SK-N-SH (cell line): ENCODE data around the gene CRK. TPM values are rescaled to one million over a fixed set of nuclear protein-coding genes. Genes with fewer than 3 reads are reported as not detected.

Experiments
- CTCF ChIA-PET: fragments of 300-600, 350-600 bp; formaldehyde crosslinking; extraction: SDS; loops from one replicate; lab custom pipeline; 2021; lab: Yijun Ruan, JAX
- POLR2A ChIA-PET: fragments of 350-600 bp; sonication (Branson Sonifier 250); formaldehyde crosslinking; extraction: SDS; loops from one replicate; lab custom pipeline; 2020; ENCODE audit warnings: antibody characterized with exemption, inconsistent platforms; lab: Yijun Ruan, JAX
- DNase-seq: peaks from one replicate; pipeline ENCODE4 v3.0.0; 2012
- H2AFZ ChIP-seq: fragments of 200-600 bp; sonication (generic); 2 replicates; pipeline ENCODE4 v1.8.1; 2016; ENCODE audit warnings: antibody characterized with exemption, mild to moderate bottlenecking, low read depth
- H3F3A ChIP-seq: fragments of 200-600 bp; sonication (generic); replicated peaks from 2 replicates; pipeline ENCODE3; 2016; ENCODE audit warnings: antibody characterized with exemption, mild to moderate bottlenecking; ENCODE audit not compliant: insufficient read depth
- H3K27ac ChIP-seq, 2 experiments: fragments of 200-500 bp in 1 of 2; fragments of 200-600 bp in 1 of 2; sonication (Bioruptor generic) in 1 of 2; sonication (generic), shearing (Covaris generic) in 1 of 2; 2 replicates each; pipeline versions ENCODE4 v1.5.1 to v1.6.1; 2014 to 2016; ENCODE audit warnings: low read depth in 2 of 2, inconsistent platforms in 1 of 2, low read length in 1 of 2, mild to moderate bottlenecking in 1 of 2, mixed read lengths in 1 of 2
- H3K27me3 ChIP-seq: fragments of 200-600 bp; sonication (generic), shearing (Covaris generic); 2 replicates; pipeline ENCODE4 v1.6.1; 2016; ENCODE audit warnings: mixed run types; ENCODE audit not compliant: insufficient read depth
- H3K36me3 ChIP-seq, 2 experiments: fragments of 200-500 bp in 1 of 2; fragments of 200-600 bp in 1 of 2; sonication (Bioruptor generic) in 1 of 2; sonication (generic) in 1 of 2; replicated peaks in 1 of 2; 2 replicates each; pipeline versions ENCODE3 to v1.5.1; 2014 to 2016; ENCODE audit warnings: low read length in 1 of 2, mild to moderate bottlenecking in 1 of 2; ENCODE audit not compliant: insufficient read depth in 2 of 2, control insufficient read depth in 1 of 2
- H3K4me1 ChIP-seq, 2 experiments: fragments of 200-500 bp in 1 of 2; fragments of 200-600 bp in 1 of 2; sonication (Bioruptor generic) in 1 of 2; sonication (generic), shearing (Covaris generic) in 1 of 2; 2 replicates each; pipeline versions ENCODE4 v1.5.1 to v1.6.1; 2014 to 2016; ENCODE audit warnings: low read depth in 1 of 2, low read length in 1 of 2, mixed run types in 1 of 2; ENCODE audit not compliant: insufficient read depth in 2 of 2, control insufficient read depth in 1 of 2
- H3K4me2 ChIP-seq: fragments of 200-600 bp; sonication (generic), shearing (Covaris generic); 2 replicates; pipeline ENCODE4 v1.6.1; 2017; ENCODE audit warnings: mixed run types
- H3K4me3 ChIP-seq, 2 experiments: fragments of 200-500 bp in 1 of 2; fragments of 200-600 bp in 1 of 2; sonication (Bioruptor generic) in 1 of 2; sonication (generic), shearing (Covaris generic) in 1 of 2; 2 replicates each; pipeline versions ENCODE4 v1.5.1 to v1.8.1; 2014 to 2016; ENCODE audit warnings: low read depth in 2 of 2, inconsistent platforms in 1 of 2, low read length in 1 of 2, mild to moderate bottlenecking in 1 of 2, mixed read lengths in 1 of 2, moderate library complexity in 1 of 2
- H3K79me2 ChIP-seq: fragments of 200-600 bp; sonication (generic); 2 replicates; pipeline ENCODE4 v1.8.1; 2017; ENCODE audit warnings: mild to moderate bottlenecking; ENCODE audit not compliant: insufficient read depth
- H3K9ac ChIP-seq: fragments of 200-600 bp; sonication (generic); 2 replicates; pipeline ENCODE4 v1.6.1; 2017; ENCODE audit warnings: mixed run types
- H3K9me2 ChIP-seq: fragments of 200-600 bp; sonication (generic); 2 replicates; pipeline ENCODE4 v1.6.1; 2017; ENCODE audit warnings: mixed run types
- H3K9me3 ChIP-seq: fragments of 200-600 bp; sonication (generic); 2 replicates; pipeline ENCODE4 v1.6.1; 2017; ENCODE audit warnings: mixed run types, mild to moderate bottlenecking, moderate library complexity
- H4K20me1 ChIP-seq: fragments of 200-600 bp; sonication (generic); 2 replicates; pipeline ENCODE4 v1.6.1; 2017; ENCODE audit warnings: mild to moderate bottlenecking, mixed run types; ENCODE audit not compliant: insufficient read depth
- CTCF ChIP-seq: fragments of 200-600 bp; sonication (generic); IDR thresholded peaks from 2 replicates; pipeline ENCODE4 v1.6.1; 2017; ENCODE audit warnings: antibody characterized with exemption, mild to moderate bottlenecking, moderate library complexity
- EP300 ChIP-seq, 2 experiments: IDR thresholded peaks; 2 replicates each; pipeline versions ENCODE4 v1.4.0 to v1.6.1; 2012; ENCODE audit warnings: borderline replicate concordance in 1 of 2, low read depth in 1 of 2, low read length in 1 of 2
- EZH2phosphoT487 ChIP-seq: fragments of 200-600 bp; sonication (generic); IDR thresholded peaks from 2 replicates; pipeline ENCODE4 v1.6.1; 2017; ENCODE audit warnings: low read depth, mixed run types, mild to moderate bottlenecking, antibody characterized with exemption, moderate library complexity, borderline replicate concordance
- FOXJ3 ChIP-seq: sonication (generic); formaldehyde crosslinking; IDR thresholded peaks from 2 replicates; pipeline ENCODE4 v1.5.1; 2020; ENCODE audit warnings: mild to moderate bottlenecking, missing genetic modification reagents
- FOXM1 ChIP-seq: IDR thresholded peaks from 2 replicates; pipeline ENCODE4 v1.4.0; 2012; ENCODE audit warnings: low read depth, mild to moderate bottlenecking
- GATA2 ChIP-seq: sonication (generic); formaldehyde crosslinking; IDR thresholded peaks from 2 replicates; pipeline ENCODE4 v1.5.0; 2020; ENCODE audit warnings: mild to moderate bottlenecking, missing genetic modification reagents
- IRF3 ChIP-seq: fragments of 150-350 bp; IDR thresholded peaks from 2 replicates; pipeline ENCODE4 v1.6.1; 2016; ENCODE audit warnings: mild to moderate bottlenecking, low read depth, low read length
- MAX ChIP-seq: IDR thresholded peaks from 2 replicates; pipeline ENCODE4 v1.4.0; 2012; ENCODE audit warnings: low read depth
- MXI1 ChIP-seq: IDR thresholded peaks from 2 replicates; pipeline ENCODE4 v1.6.1; 2012; ENCODE audit warnings: mild to moderate bottlenecking, low read depth, low read length, improper control_type of control experiment
- NRF1 ChIP-seq: IDR thresholded peaks from 2 replicates; pipeline ENCODE4 v1.6.1; 2012; ENCODE audit warnings: low read depth, mild to moderate bottlenecking, low read length
- PBX3 ChIP-seq: IDR thresholded peaks from 2 replicates; pipeline ENCODE4; 2012
- POLR2AphosphoS5 ChIP-seq: IDR thresholded peaks from 2 replicates; pipeline ENCODE4 v1.6.1; 2012; ENCODE audit warnings: low read depth, low read length
- RAD21 ChIP-seq: IDR thresholded peaks from 2 replicates; pipeline ENCODE4 v1.6.1; 2012; ENCODE audit warnings: mild to moderate bottlenecking, low read length
- RCOR1 ChIP-seq: fragments of 150-350 bp; IDR thresholded peaks from 2 replicates; pipeline ENCODE4 v1.6.1; 2017; ENCODE audit warnings: antibody characterized with exemption, low read length
- SMC3 ChIP-seq: IDR thresholded peaks from 2 replicates; pipeline ENCODE4 v1.6.1; 2012; ENCODE audit warnings: low read depth, low read length, improper control_type of control experiment
- TEAD4 ChIP-seq: IDR thresholded peaks from 2 replicates; pipeline ENCODE4 v1.4.0; 2012; ENCODE audit warnings: mild to moderate bottlenecking, borderline replicate concordance; ENCODE audit not compliant: insufficient read depth
- USF2 ChIP-seq: fragments of 150-350 bp; IDR thresholded peaks from 2 replicates; pipeline ENCODE4 v1.6.1; 2017; ENCODE audit warnings: antibody characterized with exemption, low read length, low read depth, borderline replicate concordance
- YY1 ChIP-seq: IDR thresholded peaks from 2 replicates; pipeline ENCODE4 v1.4.0; 2012; ENCODE audit warnings: low read depth, mild to moderate bottlenecking
- ZBTB33 ChIP-seq: IDR thresholded peaks from 2 replicates; pipeline ENCODE4 v1.4.0; 2012; ENCODE audit warnings: low read depth, borderline replicate concordance
- WGBS: methylation state at CpG from one replicate; pipeline ENCODE4 v1.1.6; 2017; ENCODE audit warnings: low lambda C conversion rate; 5-methylcytosine and 5-hydroxymethylcytosine counted together
- polyA plus RNA-seq, 3 experiments: library from polyadenylated mRNA; depleted of rRNA; stranded (reverse); fragments of >200 nt; gene quantifications; 2 replicates each; pipeline ENCODE4 v1.2.3, GENCODE V29; 2012

The CRK gene
- polyA plus RNA-seq, 1 of the 3 experiments (the other 2 are of a cell fraction) = 50.7 TPM

GRCh38 chr17:1494736-1495253, 38.8 kb upstream of the CRK start (continued):
- TF ChIP-seq PBX3 = no peak
- no peak for TF ChIP-seq USF2
- no peak for TF ChIP-seq POLR2AphosphoS5
- no peak for TF ChIP-seq TEAD4

- 97% methylated on average over 7 of the region's 7 CpGs for WGBS
These were observed 38.2 kb upstream of the CRK start for GRCh38 chr17:1494203-1494602.

More at GRCh38 chr17:1494203-1494602, 38.2 kb upstream of the CRK start:
- Histone ChIP-seq H3K79me2 (peaks cover 19% of the 10 kb centered on the region), H3K9ac (no peak overlapping the region)
- DNase-seq = no peak
- POLR2A ChIA-PET = no interaction called here
- TF ChIP-seq CTCF = no peak
- no peak for TF ChIP-seq EZH2phosphoT487
- TF ChIP-seq MAX = no peak
- TF ChIP-seq SMC3 = no peak
- TF ChIP-seq FOXJ3 (CRISPR knock-in tag) = no peak
- no peak for TF ChIP-seq GATA2 (CRISPR knock-in tag)
- no peak for TF ChIP-seq IRF3
- TF ChIP-seq NRF1 = no peak
- no peak for TF ChIP-seq FOXM1
- TF ChIP-seq MXI1 = no peak
- TF ChIP-seq RAD21 = no peak
- no peak for TF ChIP-seq RCOR1
- TF ChIP-seq YY1 = no peak
- no peak for TF ChIP-seq EP300 (IDR thresholded peaks at IDR 0.05; ENCODE audit: borderline replicate concordance in 1 of 2, low read depth in 1 of 2, low read length in 1 of 2)
- no peak for TF ChIP-seq ZBTB33
- TF ChIP-seq, all 33 proteins: peak for 0
- H4K20me1 ChIP-seq = no peaks in the 10 kb centered on the region
- no peaks in the 10 kb centered on the region for H3K9me2 ChIP-seq
- no peak overlapping the region for H2AFZ ChIP-seq
- no peak overlapping the region for H3K4me2 ChIP-seq
- H3F3A ChIP-seq = peaks cover 18% of the 10 kb centered on the region
- H3K9me3 ChIP-seq = no peaks in the 10 kb centered on the region
- H3K27ac ChIP-seq = no peak overlapping the region
- CTCF ChIA-PET = no interaction called here
- no peak overlapping the region for H3K4me3 ChIP-seq
- peaks cover 0 to 12% of the 10 kb centered on the region in 2 experiments for H3K36me3 ChIP-seq
- H3K4me1 ChIP-seq = peaks cover 14 to 23% of the 10 kb centered on the region in 2 experiments; a peak in 3 of 4 replicates
- H3K27me3 ChIP-seq = no peaks in the 10 kb centered on the region
